AG04449 (cell line): Measurements from ENCODE around the gene SNTG2.

ENCODE experiments used
- CTCF ChIA-PET: fragments of 350-600 bp; formaldehyde crosslinking; extraction: SDS; loops from one replicate; lab custom pipeline; 2021; ENCODE audit warnings: antibody characterized with exemption; lab: Yijun Ruan, JAX
- POLR2A ChIA-PET: fragments of 400-600, 350-600 bp; formaldehyde crosslinking; extraction: SDS; loops from one replicate; lab custom pipeline; 2020; ENCODE audit warnings: antibody characterized with exemption, inconsistent platforms; lab: Yijun Ruan, JAX
- DNase-seq: peaks from one replicate; pipeline ENCODE4 v3.0.0-alpha.2; 2010; ENCODE audit warnings: low read depth, low spot score
- H3K4me3 ChIP-seq: 2 replicates; pipeline ENCODE4 v1.5.1; 2011; ENCODE audit warnings: low read depth, mild to moderate bottlenecking, control low read depth, low read length
- CTCF ChIP-seq: IDR thresholded peaks from one replicate; pipeline ENCODE4 v1.5.1; 2011; ENCODE audit warnings: mild to moderate bottlenecking, moderate library complexity, low read length, control low read depth, inconsistent platforms; ENCODE audit not compliant: insufficient read depth; ENCODE audit errors: missing control alignments

SNTG2 gene

DNA sequence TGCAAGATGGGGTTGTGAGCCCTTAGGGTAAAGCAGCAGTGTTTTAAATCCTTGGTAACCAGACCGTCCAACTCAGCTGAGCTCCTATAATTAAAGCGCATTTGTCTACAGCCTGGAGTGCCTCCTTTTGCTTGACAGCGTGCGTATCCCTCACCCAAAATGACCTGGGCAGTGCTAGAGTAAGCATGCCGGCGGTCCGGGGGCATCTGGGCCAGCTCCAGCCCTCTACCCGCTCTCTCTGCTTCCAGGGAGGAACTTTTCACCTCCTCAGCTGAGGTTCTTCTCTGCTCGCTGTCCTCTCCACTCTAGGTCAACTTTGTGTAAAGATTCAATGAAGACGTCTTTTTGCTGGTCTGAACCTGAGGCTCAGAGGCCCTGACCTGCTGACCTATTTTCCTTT lies 360.2 kb downstream of the SNTG2 start:
- DNase-seq, result no peak
- TF ChIP-seq CTCF, result no peak
- ChIA-PET POLR2A (no interaction called here), CTCF (no interaction called here)
- H3K4me3 ChIP-seq, result no peak overlapping the region

DNA sequence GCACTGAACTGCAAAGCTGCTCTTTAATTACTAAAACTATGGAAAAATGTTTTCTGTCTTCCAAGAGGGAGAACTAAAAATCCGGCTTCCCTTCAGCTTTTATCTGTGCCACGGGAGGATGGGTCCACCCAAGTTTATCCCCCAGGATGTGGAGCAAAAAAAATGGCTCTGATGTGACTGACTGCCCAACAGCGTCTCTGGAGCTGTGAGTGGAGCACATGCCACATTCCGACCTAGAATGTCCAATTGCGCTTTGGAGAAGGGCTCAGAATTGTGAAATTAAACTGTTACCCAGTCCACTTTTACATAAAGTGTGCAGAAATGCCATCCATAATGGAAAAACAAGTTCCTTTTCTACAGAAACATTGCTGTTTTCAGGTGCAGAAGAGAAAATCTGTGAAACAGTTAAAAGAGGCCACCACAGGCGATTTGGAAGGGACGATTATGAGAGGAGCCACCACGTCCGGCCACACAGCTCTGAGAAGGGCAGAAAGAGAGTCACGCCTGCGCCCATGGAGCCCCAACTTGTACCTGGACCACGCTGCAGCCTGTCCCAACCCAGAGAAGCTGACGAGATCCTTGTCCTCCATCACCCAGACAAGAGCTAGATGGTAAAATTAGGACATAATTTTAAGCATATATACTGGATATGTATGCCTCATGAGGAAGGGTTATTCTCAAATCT lies 362.7 kb downstream of the SNTG2 start:
- TF ChIP-seq CTCF, result no peak
- POLR2A ChIA-PET, result no interaction called here
- no peak for DNase-seq
- no peak overlapping the region for H3K4me3 ChIP-seq
- CTCF ChIA-PET, result no interaction called here

DNA sequence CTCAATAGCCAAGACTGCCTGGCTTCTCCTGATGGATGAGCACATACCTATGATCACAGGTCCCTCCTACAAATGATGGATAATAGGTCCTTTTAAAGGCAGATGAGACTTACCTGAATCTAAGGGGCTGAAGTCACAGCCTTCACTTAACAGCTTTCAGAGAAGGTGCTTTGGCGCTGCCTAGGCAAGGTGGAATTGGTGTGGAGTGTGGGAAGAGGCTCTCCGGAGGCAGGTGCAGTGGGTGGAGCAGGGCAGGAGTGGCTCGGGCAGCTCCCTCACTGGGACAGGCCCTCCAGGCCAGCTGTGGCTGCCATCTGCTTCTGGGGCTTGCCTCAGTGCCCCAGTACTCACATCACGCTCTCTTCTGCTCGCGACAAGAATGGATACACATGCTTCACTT lies 363.6 kb downstream of the SNTG2 start:
- no peak overlapping the region for H3K4me3 ChIP-seq
- CTCF ChIA-PET, result no interaction called here
- no peak for TF ChIP-seq CTCF
- POLR2A ChIA-PET, result no interaction called here
- no peak for DNase-seq

- no peak overlapping the region for H3K4me3 ChIP-seq
- TF ChIP-seq CTCF, result no peak
- ChIA-PET POLR2A (no interaction called here), CTCF (no interaction called here)
- DNase-seq, result no peak
Measured at GRCh38 chr2:1318366-1319009, 367.8 kb downstream of the SNTG2 start.

GRCh38 chr2:1319393-1319792 lies 368.7 kb downstream of the SNTG2 start:
- H3K4me3 ChIP-seq, result no peak overlapping the region
- DNase-seq, result no peak
- TF ChIP-seq CTCF, result no peak
- ChIA-PET CTCF (no interaction called here), POLR2A (no interaction called here)

GRCh38 chr2:1321321-1321720 lies 370.7 kb downstream of the SNTG2 start:
- no peak overlapping the region for H3K4me3 ChIP-seq
- CTCF ChIA-PET, result no interaction called here
- no peak for DNase-seq
- POLR2A ChIA-PET, result no interaction called here
- no peak for TF ChIP-seq CTCF
